CD4-positive, alpha-beta memory T cell (primary cell): ENCODE data around the gene ABTB2. TPM values are rescaled to one million over a fixed set of nuclear protein-coding genes. Genes with fewer than 3 reads are reported as not detected.

Source experiments
- CTCF ChIA-PET: fragments of 350-600 bp; sonication (Branson Sonifier 250); formaldehyde crosslinking; loops from one replicate; lab custom pipeline; 2021; ENCODE audit warnings: inconsistent platforms; ENCODE audit not compliant: partially characterized antibody; lab: Charles Lee
- POLR2A ChIA-PET: fragments of 350-600 bp; sonication (Branson Sonifier 250); formaldehyde crosslinking; loops from one replicate; lab custom pipeline; 2021; ENCODE audit not compliant: partially characterized antibody; lab: Charles Lee
- DNase-seq, 5 donors: peaks; one replicate each; pipeline versions ENCODE4 v3.0.0 to v3.0.0-alpha.2; 2020 to 2022; ENCODE audit warnings: mixed read lengths in 1 of 5
- H3K27ac ChIP-seq: one replicate; pipeline ENCODE4 v1.7.0; 2013; ENCODE audit warnings: low read depth, low read length
- H3K27me3 ChIP-seq: 2 replicates; pipeline ENCODE4 v1.7.0; 2013; ENCODE audit warnings: mild to moderate bottlenecking, low read length, moderate library complexity; ENCODE audit not compliant: insufficient read depth
- H3K36me3 ChIP-seq: 2 replicates; pipeline ENCODE4 v1.7.0; 2013; ENCODE audit warnings: mild to moderate bottlenecking, low read length, moderate library complexity; ENCODE audit not compliant: insufficient read depth
- H3K4me1 ChIP-seq: 2 replicates; pipeline ENCODE4 v1.7.0; 2013; ENCODE audit warnings: mild to moderate bottlenecking, low read length, moderate library complexity; ENCODE audit not compliant: insufficient read depth
- H3K4me3 ChIP-seq, 2 donors: one replicate each; pipeline ENCODE4 v1.7.0; 2013; ENCODE audit warnings: low read length in 2 of 2, mild to moderate bottlenecking in 1 of 2
- H3K9me3 ChIP-seq, 2 donors: one replicate each; pipeline ENCODE4 v1.7.0; 2013; ENCODE audit warnings: low read length in 2 of 2, control low read depth in 1 of 2; ENCODE audit not compliant: control insufficient read depth in 1 of 2
- H3K27ac Mint-ChIP-seq, 7 donors: one replicate each; pipeline ENCODE4 v1.8.0; 2020 to 2021; ENCODE audit warnings: mixed read lengths in 7 of 7, mild to moderate bottlenecking in 6 of 7, inconsistent platforms in 3 of 7, moderate library complexity in 3 of 7
- H3K27me3 Mint-ChIP-seq, 2 donors: one replicate each; pipeline ENCODE4 v1.8.0; 2020 to 2021; ENCODE audit warnings: mixed read lengths in 2 of 2
- H3K36me3 Mint-ChIP-seq, 2 donors: one replicate each; pipeline ENCODE4 v1.8.0; 2020 to 2021; ENCODE audit warnings: mixed read lengths in 2 of 2, inconsistent platforms in 1 of 2, mild to moderate bottlenecking in 1 of 2
- H3K4me1 Mint-ChIP-seq, 4 donors: one replicate each; pipeline ENCODE4 v1.8.0; 2020 to 2021; ENCODE audit warnings: mixed read lengths in 4 of 4, mild to moderate bottlenecking in 1 of 4
- H3K4me3 Mint-ChIP-seq, 8 donors: one replicate each; pipeline ENCODE4 v1.8.0; 2020 to 2021; ENCODE audit warnings: mixed read lengths in 8 of 8, mild to moderate bottlenecking in 7 of 8, moderate library complexity in 6 of 8, inconsistent platforms in 3 of 8
- H3K9me3 Mint-ChIP-seq, 8 donors: one replicate each; pipeline ENCODE4 v1.8.0; 2020 to 2021; ENCODE audit warnings: mixed read lengths in 8 of 8, mild to moderate bottlenecking in 5 of 8, inconsistent platforms in 3 of 8, moderate library complexity in 1 of 8
- intact Hi-C: fragments of 100-400 bp; cut with micrococcal nuclease; formaldehyde crosslinking; loops from one replicate; pipeline ENCODE4 v1.15.1; 2023
- polyA plus RNA-seq, 2 donors: library from polyadenylated mRNA; unstranded; fragments of 300-500 nt; fragmentation: Illumina TruSeq; gene quantifications; one replicate each; pipeline ENCODE4 v1.2.3, GENCODE V29; 2021
- total RNA-seq, 2 experiments: library from RNA; stranded (reverse); gene quantifications; one replicate each; pipeline ENCODE4 v1.2.3, GENCODE V29; 2021

ABTB2 gene
- total and polyA plus RNA-seq, 4 experiments from 2014 or later = 0.35 to 0.39 TPM; not detected in 2

- H3K27me3 ChIP-seq = no peaks in the 10 kb centered on the region
- H3K36me3 ChIP-seq = no peaks in the 10 kb centered on the region
- no peaks in the 10 kb centered on the region for H3K4me1 ChIP-seq
- ChIA-PET POLR2A (no interaction called here), CTCF (no interaction called here)
- Mint-ChIP-seq H3K27ac (peak overlapping the region in 1 of 7 donors; percentile 24), H3K9me3 (no peaks in the 10 kb centered on the region), H3K4me3 (no peak overlapping the region), H3K36me3 (no peaks in the 10 kb centered on the region), H3K27me3 (peaks cover 0 to 2% of the 10 kb centered on the region in 2 donors), H3K4me1 (no peaks in the 10 kb centered on the region)
- DNase-seq = no peak
- H3K4me3 ChIP-seq = no peak overlapping the region
- no peak overlapping the region for H3K27ac ChIP-seq
- intact Hi-C loops = no loop called here
- H3K9me3 ChIP-seq = no peaks in the 10 kb centered on the region
Measured at GRCh38 chr11:34303028-34303570, 54.7 kb downstream of the ABTB2 start.

- H3K27ac Mint-ChIP-seq = no peak overlapping the region
- CTCF ChIA-PET = no interaction called here
- H3K9me3 Mint-ChIP-seq = no peaks in the 10 kb centered on the region
- Histone ChIP-seq H3K4me3 (no peak overlapping the region), H3K9me3 (no peaks in the 10 kb centered on the region), H3K4me1 (no peaks in the 10 kb centered on the region), H3K27ac (no peak overlapping the region), H3K27me3 (no peaks in the 10 kb centered on the region), H3K36me3 (no peaks in the 10 kb centered on the region)
- peaks cover 2 to 3% of the 10 kb centered on the region in 2 donors for H3K27me3 Mint-ChIP-seq
- DNase-seq = no peak
- no peak overlapping the region for H3K4me3 Mint-ChIP-seq
- POLR2A ChIA-PET = no interaction called here
- intact Hi-C loops = no loop called here
- no peaks in the 10 kb centered on the region for H3K4me1 Mint-ChIP-seq
- no peaks in the 10 kb centered on the region for H3K36me3 Mint-ChIP-seq
Measured at GRCh38 chr11:34302046-34302921, 55.5 kb downstream of the ABTB2 start.

- Mint-ChIP-seq H3K27me3 (peaks cover 2% of the 10 kb centered on the region in 2 donors), H3K4me3 (no peak overlapping the region), H3K9me3 (no peaks in the 10 kb centered on the region), H3K27ac (no peak overlapping the region), H3K4me1 (no peaks in the 10 kb centered on the region), H3K36me3 (no peaks in the 10 kb centered on the region)
- POLR2A ChIA-PET = no interaction called here
- no peaks in the 10 kb centered on the region for H3K27me3 ChIP-seq
- CTCF ChIA-PET = interaction anchor here (0.7 kb wide), 1 partner anchor 127 kb away, joined by 3 read pairs; no protein-coding TSS in a partner anchor
- no peaks in the 10 kb centered on the region for H3K4me1 ChIP-seq
- no peak overlapping the region for H3K27ac ChIP-seq
- no peaks in the 10 kb centered on the region for H3K36me3 ChIP-seq
- intact Hi-C loops = no loop called here
- H3K9me3 ChIP-seq = no peaks in the 10 kb centered on the region
- H3K4me3 ChIP-seq = no peak overlapping the region
- no peak for DNase-seq
Measured at GRCh38 chr11:34300926-34301295, 56.9 kb downstream of the ABTB2 start.

DNA sequence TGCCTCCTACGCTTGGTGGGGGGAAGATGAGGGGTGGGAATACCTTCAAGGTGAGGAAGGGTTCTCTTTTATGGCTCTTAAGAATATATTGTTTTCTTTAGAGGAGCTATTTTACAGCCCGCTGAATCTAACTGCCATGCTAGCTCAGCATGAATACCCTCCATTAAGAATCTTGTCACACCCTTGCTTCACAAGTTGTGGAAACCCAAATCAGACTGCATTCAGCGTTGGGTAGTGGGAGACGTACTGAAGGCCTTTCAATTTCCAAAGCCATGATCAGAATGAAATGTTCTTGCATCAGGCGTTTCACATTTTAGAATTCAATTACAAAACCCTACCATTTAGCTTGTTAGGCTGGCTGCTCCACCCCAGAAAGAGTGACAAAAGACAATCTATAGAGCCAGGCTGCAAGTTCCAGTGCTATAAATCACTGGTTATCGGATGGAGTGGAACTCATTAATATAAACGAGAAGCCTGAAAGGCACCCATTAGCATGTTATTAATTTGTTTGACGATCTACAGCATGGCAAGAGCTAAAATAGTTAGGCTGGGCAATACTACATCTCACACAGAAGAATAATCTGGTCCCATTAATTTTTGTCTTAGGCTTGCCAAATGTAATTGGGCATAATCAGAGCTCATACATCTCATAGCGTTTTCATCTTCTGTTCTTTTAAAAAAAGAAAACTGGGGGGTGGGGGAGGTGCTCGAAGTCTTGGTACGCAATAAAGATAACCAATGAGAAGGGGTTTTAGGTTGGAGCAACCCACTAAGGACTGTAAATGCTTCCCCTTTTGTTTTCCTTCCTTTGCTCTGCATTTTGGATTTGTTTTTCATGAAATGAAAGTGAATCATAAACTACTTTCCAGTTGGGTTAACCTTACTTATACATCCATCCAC lies 57.5 kb downstream of the ABTB2 start:
- Mint-ChIP-seq H3K27ac (no peak overlapping the region), H3K4me3 (no peak overlapping the region), H3K27me3 (peaks cover 1 to 2% of the 10 kb centered on the region in 2 donors), H3K4me1 (no peaks in the 10 kb centered on the region), H3K36me3 (no peaks in the 10 kb centered on the region), H3K9me3 (no peaks in the 10 kb centered on the region)
- H3K27me3 ChIP-seq = no peaks in the 10 kb centered on the region
- CTCF ChIA-PET = no interaction called here
- no peak for DNase-seq
- POLR2A ChIA-PET = no interaction called here
- intact Hi-C loops = no loop called here
- H3K9me3 ChIP-seq = no peaks in the 10 kb centered on the region
- H3K4me1 ChIP-seq = no peaks in the 10 kb centered on the region
- no peak overlapping the region for H3K4me3 ChIP-seq
- H3K27ac ChIP-seq = no peak overlapping the region
- no peaks in the 10 kb centered on the region for H3K36me3 ChIP-seq

DNA sequence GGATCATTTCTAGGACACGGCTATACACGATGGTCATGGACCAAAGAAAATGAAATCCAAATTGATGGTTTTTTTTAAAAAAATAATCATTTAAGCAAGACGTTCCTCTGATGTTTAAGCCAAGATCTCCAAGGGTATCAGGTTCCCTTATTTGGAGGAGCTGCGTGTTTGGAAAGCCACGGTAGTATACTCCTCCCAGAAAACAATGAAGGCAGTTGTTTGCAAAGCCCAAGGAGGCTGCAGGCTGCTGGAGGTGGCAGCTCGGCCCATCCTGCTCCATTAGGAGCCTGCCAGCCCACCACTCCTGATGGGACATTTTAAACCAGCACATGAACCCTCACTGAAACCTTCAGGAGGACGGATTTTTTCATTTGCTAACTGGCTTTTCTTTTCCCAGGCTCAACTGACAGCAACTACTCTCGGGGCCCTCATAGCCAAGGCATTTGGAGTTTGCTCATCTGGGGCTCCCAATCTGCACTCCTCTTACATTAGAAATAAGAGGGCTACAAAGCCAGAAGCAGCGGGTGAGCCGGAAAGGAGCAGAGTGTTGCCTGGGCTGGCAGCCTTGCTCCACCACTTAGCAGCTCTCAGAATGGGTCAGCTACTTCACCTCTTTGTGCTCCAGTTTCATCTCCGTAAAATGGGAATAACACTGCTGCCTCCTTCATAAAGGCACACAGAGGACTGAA lies 58.4 kb downstream of the ABTB2 start:
- intact Hi-C loops = no loop called here
- H3K9me3 Mint-ChIP-seq = no peaks in the 10 kb centered on the region

GRCh38 chr11:34298871-34299270 lies 58.9 kb downstream of the ABTB2 start:
- POLR2A ChIA-PET = no interaction called here
- H3K4me1 Mint-ChIP-seq = no peaks in the 10 kb centered on the region
- intact Hi-C loops = no loop called here
- Histone ChIP-seq H3K27me3 (no peaks in the 10 kb centered on the region), H3K36me3 (no peaks in the 10 kb centered on the region), H3K9me3 (no peaks in the 10 kb centered on the region), H3K27ac (no peak overlapping the region), H3K4me1 (no peaks in the 10 kb centered on the region), H3K4me3 (no peak overlapping the region)
- H3K27ac Mint-ChIP-seq = no peak overlapping the region
- H3K4me3 Mint-ChIP-seq = no peak overlapping the region
- CTCF ChIA-PET = no interaction called here
- DNase-seq = no peak
- H3K27me3 Mint-ChIP-seq = peaks cover 1 to 2% of the 10 kb centered on the region in 2 donors
- H3K36me3 Mint-ChIP-seq = no peaks in the 10 kb centered on the region
- H3K9me3 Mint-ChIP-seq = no peaks in the 10 kb centered on the region

More for the DNA sequence above, 58.4 kb downstream of the ABTB2 start:
- H3K27me3 Mint-ChIP-seq = peaks cover 1 to 2% of the 10 kb centered on the region in 2 donors
- no peak for DNase-seq
- H3K36me3 Mint-ChIP-seq = no peaks in the 10 kb centered on the region
- Histone ChIP-seq H3K27ac (no peak overlapping the region), H3K27me3 (no peaks in the 10 kb centered on the region), H3K4me1 (no peaks in the 10 kb centered on the region), H3K36me3 (no peaks in the 10 kb centered on the region), H3K9me3 (no peaks in the 10 kb centered on the region), H3K4me3 (no peak overlapping the region)
- ChIA-PET CTCF (no interaction called here), POLR2A (no interaction called here)
- H3K27ac Mint-ChIP-seq = no peak overlapping the region
- H3K4me1 Mint-ChIP-seq = no peaks in the 10 kb centered on the region
- no peak overlapping the region for H3K4me3 Mint-ChIP-seq
